Germinal center (tissue), 1 donor: Measurements from ENCODE around the gene RAB40A.
"Not testable (repeated sequence)": the region's sequence is repeated elsewhere in the genome, so short reads cannot be mapped to it uniquely, and the experiment has no call there.

Experiments used
- DNase-seq: peaks from one replicate; pipeline ENCODE4 v3.0.0; 2012; ENCODE audit warnings: mixed read lengths, low spot score

The RAB40A gene

GRCh38 chrX:103523605-103524004, 4.3 kb upstream of the RAB40A start:
- no peak for DNase-seq

- DNase-seq: no peak
Measured at GRCh38 chrX:103520386-103520785, 1.1 kb upstream of the RAB40A start.

- no peak for DNase-seq
Measured at GRCh38 chrX:103518571-103518970, 718 bp downstream of the RAB40A start.

- DNase-seq: no peak
Measured at GRCh38 chrX:103517246-103517645, 2.0 kb downstream of the RAB40A start.

DNA sequence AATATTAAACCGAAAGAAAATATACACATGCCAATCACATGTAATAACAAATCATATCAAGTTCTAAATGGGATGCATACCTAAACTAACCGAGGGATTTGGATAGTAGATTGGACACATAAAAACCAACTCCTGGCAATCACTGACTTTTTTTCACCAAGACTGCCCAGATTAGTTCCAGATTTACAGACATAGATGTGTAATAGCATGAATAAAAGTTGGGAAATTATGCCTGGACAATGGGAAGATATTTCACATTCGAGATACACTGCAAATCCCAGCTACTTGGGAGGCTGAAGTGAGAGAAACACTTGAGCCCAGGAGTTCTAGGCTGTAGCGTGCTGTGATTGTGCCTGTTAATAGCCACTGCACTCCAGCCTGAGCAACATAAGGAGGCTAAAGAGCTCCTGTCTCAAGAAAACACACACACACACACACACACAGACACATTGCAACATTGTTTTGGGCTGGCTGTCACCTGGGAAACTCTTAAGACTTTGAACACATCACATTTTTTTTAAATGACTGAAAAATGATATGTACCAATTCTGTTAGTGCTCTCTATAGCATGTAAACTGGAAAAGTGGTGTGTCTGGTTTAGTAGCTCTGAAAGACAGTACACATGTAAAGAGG, 5.7 kb downstream of the RAB40A start:
- DNase-seq: no peak

DNA sequence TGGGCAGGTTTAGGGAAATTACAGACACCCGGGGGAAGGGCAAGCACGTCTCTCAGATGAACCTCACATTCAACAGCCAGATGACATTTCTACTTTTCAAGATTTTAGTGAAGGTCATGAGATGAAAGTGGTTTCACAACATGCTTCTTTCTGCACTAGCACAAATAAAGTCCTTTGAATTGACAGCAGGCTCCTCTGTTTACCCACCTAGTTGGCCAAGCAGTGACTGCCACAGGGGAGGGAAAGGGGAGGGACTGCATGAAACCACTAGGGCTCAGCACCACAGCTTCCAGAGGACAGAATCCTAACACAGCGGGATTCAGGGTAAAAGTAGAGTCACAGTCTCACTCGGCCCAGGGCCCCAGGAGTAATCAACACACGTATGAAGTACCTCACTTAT, 6.2 kb downstream of the RAB40A start:
- no peak for DNase-seq

DNA sequence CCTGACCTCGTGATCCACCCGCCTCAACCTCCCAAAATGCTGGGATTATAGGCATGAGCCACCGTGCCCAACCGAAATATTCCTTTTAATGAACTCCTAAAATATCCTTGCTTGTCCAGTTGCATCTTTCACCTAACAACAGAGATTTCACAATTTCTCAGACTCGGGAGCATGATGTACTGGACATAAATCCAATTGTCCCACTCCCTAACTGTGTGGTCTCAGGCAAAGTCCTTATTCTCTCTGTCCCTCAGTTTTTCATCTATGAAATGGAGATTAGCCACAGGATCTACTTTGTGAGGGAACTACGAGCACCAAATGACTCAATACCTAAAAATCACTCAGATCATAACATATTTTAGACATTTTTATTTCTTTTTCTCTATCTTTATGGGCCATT, 9.3 kb downstream of the RAB40A start:
- no peak for DNase-seq

DNA sequence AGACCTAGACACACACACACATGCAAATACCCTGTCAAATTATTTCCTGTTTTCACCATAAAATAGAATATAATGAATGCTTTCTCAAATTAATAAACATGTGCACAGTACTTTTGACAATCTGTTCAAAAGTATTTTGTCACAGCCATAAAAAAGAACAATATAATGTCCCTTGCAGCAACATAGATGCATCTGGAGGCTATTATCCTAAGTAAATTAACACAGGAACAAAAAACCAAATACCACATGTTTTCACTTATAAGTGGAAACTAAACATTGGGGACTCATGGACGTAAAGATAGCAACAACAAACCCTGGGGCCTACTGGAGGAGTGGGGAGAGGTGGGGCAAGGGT, 15.5 kb downstream of the RAB40A start:
- no peak for DNase-seq

DNA sequence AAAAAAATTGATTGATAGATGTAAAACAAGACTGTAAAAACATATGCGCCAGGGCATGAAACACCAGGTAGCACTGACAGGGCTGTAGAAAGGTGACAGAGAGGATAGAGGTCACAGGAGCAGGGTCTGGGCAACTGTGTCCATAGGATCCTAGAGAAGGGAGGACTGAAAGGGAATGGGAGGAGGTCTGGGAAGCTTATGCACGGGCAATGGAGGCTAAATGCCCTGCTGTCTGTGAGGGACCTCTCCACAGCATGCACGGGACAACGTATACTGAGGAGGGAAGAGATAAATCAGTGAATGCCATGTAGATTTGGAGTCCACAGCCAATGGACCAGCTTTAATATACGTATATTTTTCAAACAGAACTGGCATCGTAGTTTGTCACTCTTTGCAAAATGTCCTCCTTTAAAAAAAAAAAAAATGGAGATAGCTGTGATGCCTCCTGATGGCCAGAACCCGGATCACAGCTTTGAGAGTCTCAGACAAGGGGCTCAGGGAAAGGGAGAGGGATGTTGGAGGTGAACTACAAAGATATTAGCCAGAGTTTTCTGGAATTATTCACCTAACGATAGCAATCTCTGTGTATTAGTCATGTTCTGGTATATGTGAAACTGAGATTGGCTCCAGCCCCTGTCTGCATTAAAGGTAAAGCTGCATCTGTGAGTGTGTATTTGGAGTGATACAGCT, 16.0 kb downstream of the RAB40A start:
- no peak for DNase-seq

GRCh38 chrX:103498786-103499185, 20.5 kb downstream of the RAB40A start:
- no peak for DNase-seq

GRCh38 chrX:103495786-103496185, 23.5 kb downstream of the RAB40A start:
- DNase-seq: no peak

DNA sequence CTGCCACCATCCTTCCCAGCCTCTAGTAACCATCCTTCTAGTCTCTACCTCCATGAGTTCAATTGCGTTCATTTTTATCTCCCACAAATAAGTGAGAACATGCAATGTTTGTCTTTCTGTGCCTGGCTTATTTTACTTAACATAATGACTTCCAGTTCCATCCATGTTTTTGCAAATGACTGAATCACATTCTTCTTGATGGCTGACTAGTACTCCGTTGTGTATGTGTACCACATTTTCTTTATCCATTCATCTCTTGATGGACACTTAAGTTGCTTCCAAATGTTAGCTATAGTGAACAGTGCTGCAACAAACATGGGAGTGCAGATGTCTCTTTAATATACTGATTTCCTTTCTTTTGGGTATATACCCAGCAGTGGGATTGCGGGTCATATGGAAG, 25.7 kb downstream of the RAB40A start:
- not testable (repeated sequence) for DNase-seq

GRCh38 chrX:103489733-103490132, 29.6 kb downstream of the RAB40A start:
- DNase-seq: peak; percentile 4

GRCh38 chrX:103488794-103489193, 30.5 kb downstream of the RAB40A start:
- DNase-seq: no peak

- DNase-seq: peak; percentile 1
Measured at GRCh38 chrX:103488332-103488731, 31.0 kb downstream of the RAB40A start.

DNA sequence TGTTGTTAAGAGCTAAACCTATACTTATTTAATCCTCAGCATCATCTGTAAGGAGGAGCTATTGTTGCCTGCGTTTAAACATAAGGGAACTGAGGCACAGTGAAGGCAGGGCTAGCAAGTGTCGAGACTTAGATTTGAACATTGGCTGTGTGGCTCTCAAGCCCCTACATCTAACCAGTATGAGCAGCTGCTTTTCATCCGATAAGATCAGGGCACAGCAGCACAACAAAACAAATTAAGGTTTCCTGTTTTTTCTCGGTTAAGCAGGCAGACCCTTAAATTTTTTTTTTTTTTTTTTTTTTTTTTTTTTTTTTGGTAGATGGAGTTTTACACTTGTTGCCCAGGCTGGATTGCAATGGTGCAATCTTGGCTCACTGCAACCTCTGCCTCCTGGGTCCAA, 35.6 kb downstream of the RAB40A start:
- DNase-seq: no peak

GRCh38 chrX:103480526-103480925, 38.8 kb downstream of the RAB40A start:
- DNase-seq: no peak

DNA sequence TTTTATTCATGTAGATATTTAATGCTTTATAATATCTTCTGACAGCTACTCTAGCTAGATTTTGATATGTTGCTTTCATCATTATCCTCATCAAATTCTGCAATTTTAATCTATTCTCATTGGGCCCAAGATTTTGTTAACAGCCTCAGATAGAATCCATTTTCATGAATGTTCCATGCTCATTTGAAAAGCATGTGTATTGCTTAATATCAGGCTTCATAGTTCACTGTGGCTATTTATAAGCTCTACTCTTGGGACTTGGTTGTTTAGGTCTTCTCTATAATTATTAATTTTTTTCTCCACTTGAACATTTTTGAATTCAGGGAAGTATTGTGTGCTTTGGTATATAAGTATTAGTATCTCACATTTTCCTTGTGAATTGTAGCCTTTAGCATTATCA, 41.8 kb downstream of the RAB40A start:
- DNase-seq: no peak

DNA sequence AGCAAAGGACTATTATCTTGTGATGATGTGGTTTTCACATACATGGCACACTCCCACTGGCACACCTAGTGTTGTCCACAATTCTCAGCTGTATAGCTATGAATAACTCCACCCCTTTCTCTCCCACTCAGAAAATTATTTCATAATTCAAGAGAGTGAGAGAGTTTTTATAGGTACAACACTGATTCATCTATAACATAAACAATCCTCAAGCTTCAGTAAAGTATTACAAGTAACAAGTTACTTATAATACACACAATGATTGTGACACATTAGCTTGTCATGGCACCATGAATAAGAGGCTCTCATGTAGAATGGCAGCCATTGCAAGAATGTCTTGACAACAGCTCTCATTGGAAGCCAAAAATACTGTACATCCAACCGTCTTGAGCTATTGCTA, 43.9 kb downstream of the RAB40A start:
- no peak for DNase-seq

- not testable (repeated sequence) for DNase-seq
Measured at GRCh38 chrX:103469977-103470376, 49.3 kb downstream of the RAB40A start.

DNA sequence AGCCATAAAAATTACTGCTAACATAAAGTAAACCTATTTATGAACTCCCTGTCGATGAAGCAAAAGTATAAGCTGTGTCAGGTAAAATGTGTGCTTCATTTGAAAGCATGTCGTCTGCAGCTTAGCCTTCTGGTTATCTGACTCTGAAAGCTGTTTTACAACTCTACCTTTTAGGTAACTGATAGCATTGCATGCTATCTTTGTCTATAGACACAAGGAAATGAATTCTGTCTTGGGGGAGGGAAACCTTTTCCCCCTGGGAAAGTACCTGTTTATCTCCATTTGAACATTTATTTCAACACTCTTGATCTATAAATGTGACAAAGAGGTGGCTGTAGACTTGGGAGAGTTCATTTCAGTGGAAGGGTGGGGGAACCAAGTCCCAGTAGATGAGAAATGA, 51.4 kb downstream of the RAB40A start:
- no peak for DNase-seq

- DNase-seq: no peak
Measured at GRCh38 chrX:103467156-103467555, 52.1 kb downstream of the RAB40A start.

DNA sequence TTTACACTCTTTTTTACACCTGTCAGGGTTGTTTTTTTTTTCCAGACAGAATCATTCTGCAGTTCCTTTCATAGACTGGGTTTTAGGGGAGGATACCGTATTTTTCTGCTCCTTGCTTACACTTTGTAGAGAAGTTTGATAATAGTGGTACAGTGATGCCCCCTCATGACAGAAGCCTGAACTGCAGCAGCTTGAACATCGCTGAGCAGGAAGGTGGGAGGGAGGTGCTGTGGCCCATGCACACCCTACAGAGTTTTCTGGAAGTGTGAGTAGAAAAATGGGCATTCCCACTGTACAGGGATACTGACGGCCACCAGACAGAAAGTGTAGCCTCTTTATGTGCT, 54.5 kb downstream of the RAB40A start:
- peak; percentile 18 for DNase-seq

DNA sequence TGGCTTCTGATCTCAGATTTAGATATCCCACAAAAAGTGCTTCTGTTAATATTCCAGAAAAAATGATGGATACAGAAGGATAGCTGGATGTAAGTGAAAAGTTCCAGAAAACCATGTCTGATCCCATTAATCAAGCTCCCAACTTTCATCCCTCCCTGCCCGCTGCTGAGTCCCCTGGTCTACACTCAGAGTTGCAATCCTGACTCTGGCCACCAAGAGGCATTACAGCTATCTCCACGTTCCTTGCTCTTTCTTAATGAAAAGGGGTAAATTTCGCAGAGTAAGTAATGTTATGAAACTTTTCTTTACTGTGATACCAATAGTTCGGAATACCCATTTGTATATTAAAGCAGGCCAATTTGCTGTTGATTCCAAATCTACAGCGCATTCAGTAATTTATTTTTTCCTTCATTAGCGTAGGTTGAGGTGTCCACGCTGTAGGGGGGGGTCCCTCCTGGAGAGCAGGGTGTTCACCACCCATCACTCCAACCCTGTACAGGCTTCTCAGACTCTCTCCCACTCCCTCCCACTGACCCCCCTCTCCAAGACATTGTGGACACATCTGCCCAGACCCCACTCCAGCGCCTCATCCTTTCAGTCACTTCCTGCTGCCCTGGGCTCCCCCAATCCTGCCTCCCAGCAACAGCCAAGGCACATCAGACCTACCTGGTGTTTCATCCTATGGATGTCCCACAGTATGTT, 55.1 kb downstream of the RAB40A start:
- peak; percentile 21 for DNase-seq
